H9 (cell line): ENCODE data around the gene SLC1A7. TPM values are rescaled to one million over a fixed set of nuclear protein-coding genes. Genes with fewer than 3 reads are reported as not detected.

ENCODE experiments used
- DNase-seq: peaks from one replicate; pipeline ENCODE4 v3.0.0-alpha.2; 2017
- H2AFZ ChIP-seq: one replicate; pipeline ENCODE4 v1.6.1; 2013; ENCODE audit warnings: mild to moderate bottlenecking, low read length, control low read depth, moderate library complexity
- H2AK5ac ChIP-seq: 2 replicates; pipeline ENCODE4 v1.6.1; 2013; ENCODE audit warnings: low read length, control low read depth, mixed read lengths; ENCODE audit not compliant: insufficient read length
- H2BK120ac ChIP-seq: one replicate; pipeline ENCODE4 v1.6.1; 2013; ENCODE audit warnings: low read depth, mild to moderate bottlenecking, low read length, control low read depth, inconsistent platforms; ENCODE audit not compliant: poor library complexity, severe bottlenecking
- H2BK12ac ChIP-seq: 2 replicates; pipeline ENCODE4 v1.6.1; 2013; ENCODE audit warnings: low read length, control low read depth, mixed read lengths, low read depth; ENCODE audit not compliant: insufficient read length
- H2BK15ac ChIP-seq: 2 replicates; pipeline ENCODE4 v1.6.1; 2013; ENCODE audit warnings: low read depth, low read length, control low read depth
- H2BK20ac ChIP-seq: one replicate; pipeline ENCODE4 v1.6.1; 2013; ENCODE audit warnings: low read depth, mild to moderate bottlenecking, low read length, control low read depth, inconsistent platforms; ENCODE audit not compliant: poor library complexity, severe bottlenecking
- H2BK5ac ChIP-seq: 2 replicates; pipeline ENCODE4 v1.6.1; 2013; ENCODE audit warnings: low read length, control low read depth, mixed read lengths; ENCODE audit not compliant: insufficient read length
- H3K14ac ChIP-seq: 2 replicates; pipeline ENCODE4 v1.6.1; 2013; ENCODE audit warnings: low read length, control low read depth; ENCODE audit not compliant: insufficient read depth
- H3K18ac ChIP-seq: 2 replicates; pipeline ENCODE4 v1.6.1; 2013; ENCODE audit warnings: low read depth, mild to moderate bottlenecking, mixed read lengths, low read length, control low read depth; ENCODE audit not compliant: insufficient read length
- H3K23ac ChIP-seq: 2 replicates; pipeline ENCODE4 v1.6.1; 2013; ENCODE audit warnings: low read length, control low read depth, mixed read lengths, low read depth; ENCODE audit not compliant: insufficient read length
- H3K23me2 ChIP-seq: 2 replicates; pipeline ENCODE4 v1.6.1; 2013; ENCODE audit warnings: low read depth, mild to moderate bottlenecking, mixed read lengths, low read length, control low read depth; ENCODE audit not compliant: insufficient read length, poor library complexity, severe bottlenecking
- H3K27ac ChIP-seq: 2 replicates; pipeline ENCODE4 v1.5.1; 2013; ENCODE audit warnings: low read length, control low read depth, mixed read lengths, low read depth; ENCODE audit not compliant: insufficient read length
- H3K27me3 ChIP-seq: 2 replicates; pipeline ENCODE4 v1.6.1; 2013; ENCODE audit warnings: low read length, control low read depth, inconsistent platforms; ENCODE audit not compliant: insufficient read depth
- H3K4ac ChIP-seq: 2 replicates; pipeline ENCODE4 v1.6.1; 2013; ENCODE audit warnings: low read depth, mild to moderate bottlenecking, control low read depth, inconsistent platforms, low read length, moderate library complexity
- H3K4me1 ChIP-seq: 2 replicates; pipeline ENCODE4 v1.6.1; 2013; ENCODE audit warnings: low read length, control low read depth, inconsistent platforms; ENCODE audit not compliant: insufficient read depth
- H3K4me2 ChIP-seq: 2 replicates; pipeline ENCODE4 v1.6.1; 2013; ENCODE audit warnings: low read length, control low read depth, mixed read lengths; ENCODE audit not compliant: insufficient read length, insufficient read depth
- H3K56ac ChIP-seq: 2 replicates; pipeline ENCODE4 v1.6.1; 2013; ENCODE audit warnings: low read depth, mild to moderate bottlenecking, mixed read lengths, low read length, control low read depth; ENCODE audit not compliant: insufficient read length
- H3K79me1 ChIP-seq: 2 replicates; pipeline ENCODE4 v1.6.1; 2013; ENCODE audit warnings: low read depth, mild to moderate bottlenecking, moderate library complexity, low read length, control low read depth, inconsistent platforms; ENCODE audit not compliant: insufficient read depth, poor library complexity, severe bottlenecking
- H3K79me2 ChIP-seq: 2 replicates; pipeline ENCODE4 v1.6.1; 2013; ENCODE audit warnings: low read length, control low read depth, inconsistent platforms; ENCODE audit not compliant: insufficient read depth
- H3K9ac ChIP-seq: 2 replicates; pipeline ENCODE4 v1.6.1; 2013; ENCODE audit warnings: low read length, control low read depth, mixed read lengths; ENCODE audit not compliant: insufficient read length; ENCODE audit errors: extremely low read depth
- H3K9me3 ChIP-seq: one replicate; pipeline ENCODE4 v1.6.1; 2013; ENCODE audit warnings: low read depth, low read length, inconsistent platforms; ENCODE audit not compliant: control insufficient read depth
- H3T11ph ChIP-seq: one replicate; pipeline ENCODE4 v1.6.1; 2013; ENCODE audit warnings: mild to moderate bottlenecking, low read length, control low read depth, inconsistent platforms
- H4K20me1 ChIP-seq: one replicate; pipeline ENCODE4 v1.6.1; 2013; ENCODE audit not compliant: control insufficient read depth, insufficient read length, insufficient read depth
- H4K5ac ChIP-seq: 2 replicates; pipeline ENCODE4 v1.6.1; 2013; ENCODE audit warnings: low read depth, mild to moderate bottlenecking, mixed read lengths, low read length, control low read depth; ENCODE audit not compliant: insufficient read length
- H4K8ac ChIP-seq: replicated peaks from 2 replicates; pipeline ENCODE4 v1.6.1; 2013; ENCODE audit warnings: low read length, control low read depth, mixed read lengths, low read depth; ENCODE audit not compliant: insufficient read length
- H4K91ac ChIP-seq: 2 replicates; pipeline ENCODE4 v1.6.1; 2013; ENCODE audit warnings: low read depth, mild to moderate bottlenecking, moderate library complexity, mixed read lengths, low read length, control low read depth; ENCODE audit not compliant: insufficient read length
- H3K27ac Mint-ChIP-seq, 3 experiments: 2 replicates in 2 of 3; 3 replicates in 1 of 3; pipeline ENCODE4 v1.8.0; 2020 to 2021; ENCODE audit warnings: mixed read lengths in 3 of 3, mild to moderate bottlenecking in 1 of 3, moderate library complexity in 1 of 3
- H3K27me3 Mint-ChIP-seq: 2 replicates; pipeline ENCODE4 v1.8.0; 2021; ENCODE audit warnings: low read depth, mild to moderate bottlenecking, moderate library complexity, mixed read lengths
- H3K36me3 Mint-ChIP-seq, 3 experiments: 2 replicates in 2 of 3; 3 replicates in 1 of 3; pipeline ENCODE4 v1.8.0; 2020 to 2021; ENCODE audit warnings: low read depth in 3 of 3, mixed read lengths in 3 of 3; ENCODE audit not compliant: insufficient read depth in 1 of 3
- H3K4me1 Mint-ChIP-seq, 2 experiments: 2 replicates each; pipeline ENCODE4 v1.8.0; 2020; ENCODE audit warnings: mixed read lengths in 2 of 2
- H3K4me3 Mint-ChIP-seq, 2 experiments: 2 replicates in 1 of 2; 3 replicates in 1 of 2; pipeline ENCODE4 v1.8.0; 2020 to 2021; ENCODE audit warnings: mild to moderate bottlenecking in 2 of 2, mixed read lengths in 2 of 2, moderate library complexity in 1 of 2
- H3K9me3 Mint-ChIP-seq, 2 experiments: 2 replicates in 1 of 2; 3 replicates in 1 of 2; pipeline ENCODE4 v1.8.0; 2020; ENCODE audit warnings: mild to moderate bottlenecking in 2 of 2, mixed read lengths in 2 of 2, moderate library complexity in 1 of 2
- CTCF ChIP-seq: fragments of 200-600 bp; sonication (generic); conservative IDR thresholded peaks from 3 replicates; pipeline ENCODE4 v1.8.0; 2021; ENCODE audit warnings: antibody characterized with exemption, mild to moderate bottlenecking
- WGBS: extraction: QIAGEN DNeasy Blood & Tissue Kit; methylation state at CpG from one replicate; pipeline ENCODE4 v1.1.7; 2013; ENCODE audit warnings: missing lambda C conversion rate, low lambda C conversion rate, mixed read lengths; ENCODE audit not compliant: insufficient read length; ENCODE audit errors: extremely low coverage; 5-methylcytosine and 5-hydroxymethylcytosine counted together
- total RNA-seq: library from RNA; stranded (reverse); gene quantifications from 2 replicates; pipeline ENCODE4 v1.2.1, GENCODE V29; 2021

Gene SLC1A7
- total RNA-seq, 1 experiment from 2014 or later: not detected

GRCh38 chr1:53137729-53138128, 4.7 kb downstream of the SLC1A7 start:
- peak; percentile 47 for TF ChIP-seq CTCF
- DNase-seq: no peak
- Histone ChIP-seq H3K4me2 (no peak overlapping the region), H3K4me1 (no peaks in the 10 kb centered on the region), H4K8ac (no peak overlapping the region), H3K18ac (no peak overlapping the region), H4K20me1 (no peaks in the 10 kb centered on the region), H3K79me1 (no peaks in the 10 kb centered on the region), H2BK120ac (no peak overlapping the region), H4K91ac (no peak overlapping the region), H3K23ac (no peak overlapping the region), H3K23me2 (no peaks in the 10 kb centered on the region), H3K14ac (no peak overlapping the region), H3K27ac (no peak overlapping the region), H3K27me3 (no peaks in the 10 kb centered on the region), H3K9ac (no peak overlapping the region), H2AFZ (no peak overlapping the region), H3T11ph (no peak overlapping the region), H3K9me3 (peaks cover 5% of the 10 kb centered on the region), H2BK15ac (no peak overlapping the region), H2BK12ac (no peak overlapping the region), H2BK5ac (no peak overlapping the region), H3K4ac (no peak overlapping the region), H2BK20ac (no peak overlapping the region), H3K56ac (no peak overlapping the region), H3K79me2 (no peaks in the 10 kb centered on the region), H2AK5ac (no peak overlapping the region), H4K5ac (no peak overlapping the region)
- no peak overlapping the region for H3K4me3 Mint-ChIP-seq
- peaks cover 14% of the 10 kb centered on the region for H3K27me3 Mint-ChIP-seq
- WGBS: no CpG with 5 or more reads among the region's 1 CpG
- no peak overlapping the region for H3K27ac Mint-ChIP-seq
- H3K4me1 Mint-ChIP-seq: peaks cover 10 to 32% of the 10 kb centered on the region in 2 experiments
- H3K9me3 Mint-ChIP-seq: peaks cover 18 to 21% of the 10 kb centered on the region in 2 experiments
- peaks cover 5 to 18% (median 7%) of the 10 kb centered on the region in 3 experiments for H3K36me3 Mint-ChIP-seq
